HG02840 (cell line): Measurements from ENCODE around the gene ABCG1.

Experiments
- ATAC-seq: cut with Tn5 transposase; IDR thresholded peaks from one replicate; pipeline ENCODE4 v1.9.1; 2021; ENCODE audit warnings: mild to moderate bottlenecking, moderate library complexity, moderate number of reproducible peaks; ENCODE audit not compliant: unreplicated experiment, low FRiP score

ABCG1 gene

DNA sequence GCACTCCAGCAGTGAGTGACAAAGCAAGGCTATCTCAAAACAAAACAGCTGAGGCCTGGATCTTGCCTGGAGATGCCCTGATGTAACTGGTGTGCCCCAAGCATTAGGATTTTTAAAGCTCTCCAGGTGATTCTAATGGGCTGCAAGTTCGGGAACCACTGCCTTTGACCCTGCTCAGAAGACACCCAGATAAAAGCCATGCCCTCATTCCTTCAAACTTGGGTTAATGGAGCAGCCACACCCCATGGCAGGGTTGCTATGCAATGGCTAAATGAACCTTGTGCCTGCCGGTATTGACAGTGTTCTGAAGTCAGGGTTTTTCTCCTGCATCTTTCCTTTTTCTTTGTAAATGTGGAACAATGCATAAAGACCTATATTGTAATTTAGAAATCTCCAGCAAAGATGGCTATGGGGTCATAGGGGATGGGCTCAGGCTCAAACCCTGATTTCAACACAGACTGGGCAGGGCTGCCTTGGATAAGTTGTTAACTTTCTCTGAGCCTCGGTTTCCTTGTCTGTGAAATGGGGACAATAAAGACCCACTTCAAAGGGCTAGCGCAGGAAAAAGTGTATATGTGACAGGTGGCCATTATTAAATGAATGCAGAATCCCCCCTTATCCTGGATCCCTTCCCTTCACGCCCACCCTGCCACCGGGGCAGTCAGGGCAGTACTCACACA is 95.8 kb downstream of the ABCG1 start:
- ATAC-seq = no peak

- no peak for ATAC-seq
Measured at GRCh38 chr21:42315296-42315891, 96.5 kb downstream of the ABCG1 start, which contains the start of gene TFF3. TFF3 (minus strand) TSS chr21:42315409; CDS start chr21:42315374, 35 bp downstream.

GRCh38 chr21:42316891-42317290 is 98.0 kb downstream of the ABCG1 start:
- no peak for ATAC-seq

DNA sequence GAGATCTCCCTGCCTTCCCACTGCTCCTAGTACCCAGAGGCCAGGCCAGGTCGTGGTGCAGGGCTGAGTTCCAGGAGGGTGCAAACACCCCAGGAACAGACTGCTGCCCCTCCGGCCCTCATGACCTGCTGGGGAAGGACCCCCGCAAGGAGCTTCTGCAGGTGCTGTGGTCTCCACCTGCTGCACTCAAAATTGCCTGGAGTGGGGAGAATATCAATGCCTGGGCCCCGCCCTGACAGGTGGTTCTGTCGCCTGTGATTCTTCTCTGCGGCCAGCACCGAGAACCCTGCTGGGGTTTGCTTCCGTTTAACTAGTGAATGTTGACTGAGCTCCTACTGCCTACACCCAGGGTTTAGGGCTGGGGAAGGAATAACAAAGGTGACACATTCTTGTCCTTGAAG is 98.4 kb downstream of the ABCG1 start:
- ATAC-seq = no peak

- ATAC-seq = no peak
Measured at GRCh38 chr21:42317826-42318746, 99.1 kb downstream of the ABCG1 start.

DNA sequence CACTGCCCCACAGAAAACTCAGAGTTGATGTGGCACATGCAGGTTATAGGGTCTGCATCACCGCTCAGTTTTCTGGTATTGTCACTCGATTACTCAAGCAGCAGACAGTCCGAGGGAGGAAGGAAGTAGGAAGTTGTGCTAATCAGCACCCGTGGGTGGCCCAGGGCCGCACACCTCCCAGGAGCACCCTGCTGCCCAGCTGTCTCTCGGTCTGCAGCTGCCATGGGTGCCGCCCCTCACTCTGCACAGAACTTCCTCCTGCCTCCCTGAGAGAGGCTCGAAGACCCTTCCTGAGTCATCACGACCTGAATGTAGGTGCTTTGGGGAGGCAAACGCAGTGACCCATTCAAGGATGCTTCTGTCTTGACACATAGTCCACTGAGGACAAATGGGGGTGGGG is 100.4 kb downstream of the ABCG1 start:
- no peak for ATAC-seq

DNA sequence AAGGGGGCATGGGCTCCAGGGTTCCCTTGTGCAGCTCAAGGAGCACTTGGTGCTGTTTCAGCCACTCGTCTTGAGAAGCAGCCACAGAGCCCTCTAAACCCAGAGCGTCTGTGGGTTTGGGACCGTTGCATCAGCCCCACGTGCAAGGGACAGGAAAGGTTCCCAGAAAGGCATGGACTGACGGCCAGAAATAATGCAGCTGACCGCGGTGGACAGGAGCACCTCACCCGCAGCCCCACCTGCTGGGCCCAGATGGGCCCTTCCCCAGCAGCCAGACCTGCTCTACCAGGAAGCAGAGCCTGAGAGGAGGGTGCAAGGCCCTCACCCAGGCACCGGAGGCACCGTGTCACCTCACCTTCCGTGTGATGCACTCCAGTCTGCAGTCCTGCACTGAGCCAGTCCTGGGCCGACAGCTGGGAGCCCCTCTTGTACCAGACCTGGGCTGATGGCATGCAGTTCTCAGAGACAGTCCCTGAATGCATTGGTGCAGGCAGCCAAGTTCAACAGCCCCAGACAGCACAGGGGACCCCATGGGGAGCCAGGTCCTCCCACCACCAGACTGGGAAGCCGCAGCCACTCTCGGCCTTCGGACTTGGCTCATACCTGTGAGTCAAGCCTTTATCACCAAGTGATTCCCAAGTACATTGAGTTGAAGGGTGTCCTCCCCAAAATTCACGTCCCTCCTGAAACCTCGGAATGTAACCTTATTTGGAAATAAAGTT is 101.1 kb downstream of the ABCG1 start:
- no peak for ATAC-seq

- no peak for ATAC-seq
Measured at GRCh38 chr21:42320791-42321190, 101.9 kb downstream of the ABCG1 start.

DNA sequence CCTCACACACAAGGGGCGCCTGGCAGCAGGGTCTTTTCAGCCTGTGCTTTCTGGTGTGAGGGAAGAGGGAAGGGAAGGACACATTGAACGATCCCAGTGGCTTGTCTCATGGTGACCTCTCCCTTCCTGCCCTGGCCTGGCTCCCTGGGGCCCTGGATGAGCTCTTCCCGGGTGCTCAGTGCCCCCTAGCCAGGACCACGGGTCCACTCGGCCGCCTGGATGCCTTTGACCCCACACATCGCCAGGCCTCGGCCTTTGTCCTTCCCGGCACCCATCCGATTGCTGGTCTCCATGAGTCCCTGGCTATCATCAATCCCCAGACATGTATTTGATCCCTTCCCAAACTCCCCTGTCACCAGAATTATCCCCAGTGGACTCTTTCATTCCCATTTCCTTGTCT is 102.3 kb downstream of the ABCG1 start:
- ATAC-seq = no peak

GRCh38 chr21:42321845-42322244 is 102.9 kb downstream of the ABCG1 start:
- no peak for ATAC-seq

GRCh38 chr21:42324896-42325295 is 106.0 kb downstream of the ABCG1 start:
- ATAC-seq = no peak

DNA sequence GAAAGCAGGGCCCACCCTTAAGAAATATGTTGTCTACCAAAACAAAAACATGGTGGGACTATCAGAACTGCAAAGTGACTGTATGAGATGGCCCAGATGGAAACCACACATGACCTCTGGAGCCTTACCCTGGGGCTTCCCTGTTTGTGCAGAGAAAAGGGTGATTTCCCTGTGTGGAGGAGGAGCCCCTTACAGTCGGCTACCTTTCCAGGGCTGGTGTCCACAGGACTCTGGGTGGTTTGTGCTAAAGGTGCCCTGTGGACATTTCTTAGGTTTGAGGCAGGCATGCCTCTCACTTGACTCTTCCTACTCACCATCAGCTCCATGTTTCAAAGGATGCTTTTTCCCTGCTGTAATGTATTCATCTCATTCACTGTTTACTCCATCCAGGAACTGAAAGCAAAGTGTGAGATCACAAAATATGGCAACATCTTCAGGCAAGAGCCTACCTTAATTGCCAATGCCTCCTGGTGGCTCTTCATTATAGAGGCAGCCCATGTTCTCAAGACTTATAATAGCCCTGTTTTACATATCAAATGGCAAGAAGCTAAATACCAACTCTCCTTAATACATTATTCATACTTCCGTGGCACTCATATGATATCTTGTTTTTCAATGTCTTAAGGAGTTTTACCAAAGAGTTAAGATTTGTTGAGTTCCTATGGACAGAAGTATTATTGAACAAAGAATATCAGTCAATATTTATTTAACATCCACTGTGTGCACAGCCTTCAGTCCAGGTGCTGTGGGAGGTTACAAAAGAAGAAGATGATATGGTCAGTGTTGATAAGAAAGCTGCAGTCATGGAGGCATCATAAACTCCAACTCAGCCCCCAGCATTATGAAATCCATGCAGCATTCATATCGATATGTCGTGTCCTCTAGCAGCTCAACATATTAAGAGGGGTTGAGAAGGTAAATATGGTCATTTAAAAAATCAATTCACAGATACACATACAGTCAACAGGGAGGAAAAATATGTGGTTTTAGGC is 111.7 kb downstream of the ABCG1 start:
- ATAC-seq = no peak

- ATAC-seq = no peak
Measured at GRCh38 chr21:42331660-42332059, 112.7 kb downstream of the ABCG1 start.

DNA sequence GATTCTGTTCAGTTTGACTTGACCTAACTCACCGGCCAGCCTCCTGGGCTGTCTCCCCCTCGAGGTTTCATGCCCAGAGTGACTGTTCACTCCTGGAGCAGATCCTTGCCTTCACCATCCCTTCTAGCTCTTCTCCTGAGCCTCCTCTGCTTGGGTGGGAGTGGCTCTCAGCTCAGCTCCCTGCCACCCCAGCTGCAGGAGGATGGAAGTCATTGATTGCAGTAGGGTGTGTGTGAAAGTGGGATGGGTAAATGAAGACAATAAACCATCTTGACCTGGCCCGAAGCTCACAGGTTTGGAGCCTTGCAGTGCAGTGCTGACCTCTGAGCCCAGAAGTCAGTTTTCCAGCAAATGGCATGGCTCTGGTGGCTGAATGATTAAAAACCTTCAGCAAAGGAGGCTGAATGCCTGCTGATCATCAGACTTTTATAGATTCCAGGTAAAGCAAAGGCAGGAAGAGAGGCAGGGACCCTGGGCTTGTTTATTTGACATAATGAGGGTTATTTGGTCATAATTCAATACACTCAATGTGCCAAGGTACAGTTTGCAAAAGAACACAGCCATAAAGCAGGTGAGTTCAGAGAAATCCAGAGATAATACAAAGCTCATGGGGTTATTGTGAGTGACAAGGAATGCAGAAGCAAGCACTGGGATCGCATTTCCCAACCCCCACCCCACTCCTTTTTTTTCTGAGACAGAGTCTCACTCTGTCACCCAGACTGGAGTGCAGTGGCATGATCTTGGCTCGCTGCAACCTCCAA is 113.8 kb downstream of the ABCG1 start:
- no peak for ATAC-seq

DNA sequence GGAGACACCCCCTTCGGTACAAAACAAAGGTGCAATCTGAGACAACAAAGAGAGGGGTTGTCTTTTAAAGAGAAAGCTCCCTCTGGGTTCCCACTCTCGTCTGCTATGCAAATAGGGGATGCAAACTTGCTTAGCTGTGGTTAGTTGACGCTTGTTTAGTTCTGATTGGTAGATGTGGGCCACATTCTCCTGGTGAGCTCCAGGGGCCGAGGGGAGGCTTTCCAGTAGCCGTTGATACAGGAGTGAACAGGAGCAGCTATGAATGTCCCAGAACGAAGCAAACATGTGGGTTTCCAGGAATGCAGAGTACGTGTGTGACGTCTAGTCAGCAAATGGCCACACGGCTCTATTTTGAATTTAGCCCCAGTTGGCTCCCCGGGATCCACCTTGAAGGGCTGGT is 117.1 kb downstream of the ABCG1 start:
- no peak for ATAC-seq

DNA sequence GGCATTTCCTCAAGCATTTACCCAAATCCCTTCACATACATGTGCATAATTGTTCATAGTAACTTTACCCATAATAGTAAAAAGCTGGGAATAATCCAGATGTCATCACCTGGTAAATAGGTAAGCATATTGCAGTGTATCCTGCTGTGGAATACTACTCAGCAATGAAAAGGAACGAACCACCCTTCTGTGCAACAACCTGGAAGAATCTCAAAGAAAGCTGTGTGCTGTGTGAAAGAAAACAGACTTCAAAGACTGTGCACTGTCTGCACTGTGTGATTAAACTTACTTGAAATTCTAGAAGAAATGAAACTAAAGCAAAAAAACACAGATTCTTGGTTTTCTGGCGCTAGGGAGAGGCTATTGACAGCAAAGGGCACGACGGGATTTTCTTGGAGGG is 118.3 kb downstream of the ABCG1 start:
- no peak for ATAC-seq

DNA sequence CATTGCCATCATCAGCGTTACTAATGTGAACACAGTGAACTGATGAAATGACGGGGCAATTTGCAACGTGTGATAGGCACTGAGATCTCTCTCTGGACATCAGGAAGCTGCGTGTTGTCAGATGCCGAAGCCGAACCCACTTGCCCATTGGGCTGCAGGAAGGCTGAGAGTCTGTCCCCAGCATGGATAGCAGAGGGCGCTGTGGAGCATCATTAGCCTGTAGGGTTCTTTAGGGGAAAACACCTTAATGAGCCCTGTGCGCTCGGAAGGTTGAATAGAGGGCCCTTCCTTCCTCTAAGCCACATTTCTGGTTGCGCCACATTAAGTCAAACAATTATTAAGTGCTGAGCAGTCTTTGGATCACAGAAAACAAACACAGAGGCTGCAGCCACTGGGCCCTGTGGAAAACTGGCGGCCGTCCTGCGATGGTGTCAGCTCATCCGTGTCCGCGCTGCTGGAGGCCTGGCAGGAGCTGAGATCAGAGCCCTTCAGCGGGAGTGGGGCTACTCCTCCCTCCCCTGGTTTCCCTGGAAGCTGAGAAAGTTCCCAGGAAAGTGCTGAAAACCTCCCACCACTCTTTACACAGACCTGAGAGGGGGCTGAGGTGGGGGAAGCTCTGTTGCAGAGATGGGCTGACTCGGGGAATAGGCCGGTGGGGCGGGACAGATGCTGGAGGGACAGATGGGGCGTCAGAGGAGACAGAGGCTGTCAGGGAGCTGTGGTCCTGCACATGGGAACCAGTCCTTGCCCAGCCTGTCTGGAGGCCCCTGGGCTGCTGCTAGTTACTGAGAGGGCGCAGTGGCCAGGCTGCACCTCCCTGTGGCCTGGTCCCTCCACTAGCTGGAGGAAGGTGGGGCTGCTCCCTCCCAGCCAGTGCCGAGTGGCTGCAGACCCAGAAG is 119.1 kb downstream of the ABCG1 start:
- no peak for ATAC-seq
